Measurements from ENCODE around the gene TPD52L2. TPM values are rescaled to one million over a fixed set of nuclear protein-coding genes. Genes with fewer than 3 reads are reported as not detected.
"Not testable (repeated sequence)": the region's sequence is repeated elsewhere in the genome, so short reads cannot be mapped to it uniquely, and the experiment has no call there.

The TPD52L2 gene
- total RNA-seq, 4 donors from 2014 or later = 57.7 to 92.4 (median 59.8) TPM

- Histone ChIP-seq H3K27me3 (no peaks in the 10 kb centered on the region), H3K27ac (peak overlapping the region; percentile 77 to 83 (median 80)), H3K4me3 (no peak overlapping the region), H3K36me3 (peaks cover 0 to 37% of the 10 kb centered on the region in 2 donors), H3K4me1 (peaks cover 23 to 24% of the 10 kb centered on the region in 2 donors), H3K9me3 (no peaks in the 10 kb centered on the region)
- in situ Hi-C loops (cut with MboI; ENCODE audit: low sequenced_read_pairs in 4 of 4) (no loop called here), intact Hi-C loops (cut with DNase I; ENCODE audit: low total_unique reads) (no loop called here)
- DNase-seq = no peak
- TF ChIP-seq POLR2A (IDR thresholded peaks at IDR 0.05) = no peak
- no peak for TF ChIP-seq CTCF (IDR thresholded peaks at IDR 0.05 in 4 of 5, conservative IDR thresholded peaks at IDR 0.05 in 1 of 5)
- ATAC-seq = no peak
Observed at GRCh38 chr20:63878899-63879663, 14.0 kb downstream of the TPD52L2 start.

DNA sequence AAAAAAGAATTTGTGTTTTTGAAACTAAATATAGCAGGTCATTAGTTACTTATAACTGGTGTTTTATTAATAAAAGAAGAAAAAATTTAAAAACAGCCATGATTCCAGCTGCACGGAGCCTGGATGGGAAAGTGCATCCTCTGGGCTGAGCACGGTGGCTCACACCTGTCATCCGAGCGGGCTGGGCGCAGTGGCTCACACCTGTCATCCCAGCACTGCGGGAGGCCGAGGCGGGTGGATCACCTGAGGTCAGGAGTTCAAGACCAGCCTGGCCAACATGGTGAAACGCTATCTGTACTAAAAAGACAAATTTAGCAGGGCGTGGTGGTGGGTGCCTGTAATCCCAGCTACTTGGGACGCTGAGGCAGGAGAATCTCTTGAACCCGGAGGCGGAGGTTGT, 15.8 kb downstream of the TPD52L2 start:
- H3K9me3 ChIP-seq; DNase-seq; intact Hi-C loops (cut with DNase I; ENCODE audit: low total_unique reads); H3K4me3 ChIP-seq; ATAC-seq; in situ Hi-C loops (cut with MboI; ENCODE audit: low sequenced_read_pairs in 4 of 4); H3K27ac ChIP-seq; H3K27me3 ChIP-seq: not testable (repeated sequence)
- Histone ChIP-seq H3K36me3 (peaks cover 0 to 26% of the 10 kb centered on the region in 2 donors), H3K4me1 (peaks cover 28 to 38% of the 10 kb centered on the region in 2 donors)

DNA sequence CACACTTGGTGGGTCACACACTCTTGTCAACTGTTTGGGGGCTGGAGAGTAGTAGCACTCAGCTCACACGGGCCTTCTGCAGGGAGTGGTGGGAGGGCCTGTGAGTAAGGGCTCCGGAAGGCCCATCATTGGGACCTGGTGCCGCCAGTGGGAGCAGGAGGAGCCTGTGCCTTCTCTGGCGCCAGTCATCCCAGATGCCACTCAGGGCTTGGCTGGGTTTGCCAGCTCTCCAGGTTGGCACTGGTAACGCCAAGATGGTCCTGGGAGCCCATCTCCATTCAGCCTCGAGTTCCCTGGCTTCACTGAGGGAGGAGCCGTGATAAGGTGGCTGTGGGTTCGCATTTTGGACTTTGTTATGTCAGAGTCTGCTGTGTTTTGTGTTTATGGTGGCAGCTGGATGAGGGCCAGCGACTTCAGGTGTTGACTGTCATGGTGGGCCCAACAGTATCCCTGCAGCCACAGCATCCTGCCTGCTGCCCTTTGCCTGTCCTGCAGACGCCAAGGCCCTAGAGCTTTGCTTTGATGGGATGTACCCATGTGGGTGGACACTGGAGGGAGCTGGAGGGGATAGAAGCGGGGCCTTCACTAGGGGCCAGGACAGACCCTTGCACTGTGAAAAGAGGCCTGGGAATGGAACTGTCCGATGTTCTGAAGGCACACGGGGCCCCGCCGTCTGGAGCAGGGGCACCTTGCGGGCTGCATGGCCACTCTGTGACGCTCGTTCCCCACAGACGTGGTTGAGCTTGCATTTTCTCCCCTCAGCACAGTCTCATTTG, 16.6 kb downstream of the TPD52L2 start:
- in situ Hi-C loops (cut with MboI; ENCODE audit: low sequenced_read_pairs in 4 of 4) (no loop called here), intact Hi-C loops (cut with DNase I; ENCODE audit: low total_unique reads) (no loop called here)
- Histone ChIP-seq H3K4me1 (peaks cover 28 to 38% of the 10 kb centered on the region in 2 donors), H3K9me3 (no peaks in the 10 kb centered on the region), H3K27ac (no peak overlapping the region), H3K27me3 (no peaks in the 10 kb centered on the region), H3K4me3 (no peak overlapping the region), H3K36me3 (peaks cover 0 to 21% of the 10 kb centered on the region in 2 donors)
- DNase-seq = no peak
- TF ChIP-seq CTCF (IDR thresholded peaks at IDR 0.05 in 4 of 5, conservative IDR thresholded peaks at IDR 0.05 in 1 of 5) (no peak), POLR2A (IDR thresholded peaks at IDR 0.05) (no peak)
- ATAC-seq = no peak

- peak overlapping the region in 1 of 4 donors; percentile 73 for H3K27ac ChIP-seq
- ATAC-seq = no peak
- peaks cover 0 to 25% of the 10 kb centered on the region in 2 donors for H3K36me3 ChIP-seq
- TF ChIP-seq CTCF (IDR thresholded peaks at IDR 0.05 in 4 of 5, conservative IDR thresholded peaks at IDR 0.05 in 1 of 5) (no peak), POLR2A (IDR thresholded peaks at IDR 0.05) (no peak)
- no peaks in the 10 kb centered on the region for H3K9me3 ChIP-seq
- in situ Hi-C loops (cut with MboI; ENCODE audit: low sequenced_read_pairs in 4 of 4) (no loop called here), intact Hi-C loops (cut with DNase I; ENCODE audit: low total_unique reads) (no loop called here)
- H3K27me3 ChIP-seq = no peaks in the 10 kb centered on the region
- no peak overlapping the region for H3K4me3 ChIP-seq
- H3K4me1 ChIP-seq = peaks cover 24 to 36% of the 10 kb centered on the region in 2 donors
- DNase-seq = no peak
Observed at GRCh38 chr20:63882257-63883200, 17.5 kb downstream of the TPD52L2 start.

Data from gastrocnemius medialis (tissue), 4 donors.